ENCODE results near the gene TMEM273.

DNA sequence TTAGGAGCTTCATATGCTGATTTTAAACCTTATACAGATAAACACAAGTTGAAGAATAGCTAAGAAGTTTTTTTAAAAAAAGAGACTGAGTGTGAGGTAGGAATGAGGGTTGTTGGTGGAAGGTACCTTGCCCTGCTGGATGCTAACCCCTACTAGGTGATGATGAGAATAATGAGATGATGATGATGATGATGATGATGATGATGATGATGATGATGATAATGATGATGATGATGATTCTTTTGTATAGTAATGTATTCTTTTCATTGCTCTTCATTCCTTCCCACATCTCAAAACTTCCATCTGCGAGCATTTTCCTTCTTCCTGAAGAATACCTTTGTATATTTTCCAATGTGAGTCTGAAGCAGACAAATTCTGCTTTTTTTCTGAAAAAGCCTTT, 14.1 kb upstream of the TMEM273 start:
- TF ChIP-seq, protein P1, sequence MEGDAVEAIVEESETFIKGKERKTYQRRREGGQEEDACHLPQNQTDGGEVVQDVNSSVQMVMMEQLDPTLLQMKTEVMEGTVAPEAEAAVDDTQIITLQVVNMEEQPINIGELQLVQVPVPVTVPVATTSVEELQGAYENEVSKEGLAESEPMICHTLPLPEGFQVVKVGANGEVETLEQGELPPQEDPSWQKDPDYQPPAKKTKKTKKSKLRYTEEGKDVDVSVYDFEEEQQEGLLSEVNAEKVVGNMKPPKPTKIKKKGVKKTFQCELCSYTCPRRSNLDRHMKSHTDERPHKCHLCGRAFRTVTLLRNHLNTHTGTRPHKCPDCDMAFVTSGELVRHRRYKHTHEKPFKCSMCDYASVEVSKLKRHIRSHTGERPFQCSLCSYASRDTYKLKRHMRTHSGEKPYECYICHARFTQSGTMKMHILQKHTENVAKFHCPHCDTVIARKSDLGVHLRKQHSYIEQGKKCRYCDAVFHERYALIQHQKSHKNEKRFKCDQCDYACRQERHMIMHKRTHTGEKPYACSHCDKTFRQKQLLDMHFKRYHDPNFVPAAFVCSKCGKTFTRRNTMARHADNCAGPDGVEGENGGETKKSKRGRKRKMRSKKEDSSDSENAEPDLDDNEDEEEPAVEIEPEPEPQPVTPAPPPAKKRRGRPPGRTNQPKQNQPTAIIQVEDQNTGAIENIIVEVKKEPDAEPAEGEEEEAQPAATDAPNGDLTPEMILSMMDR (IDR thresholded peaks at IDR 0.05): no peak
- TF ChIP-seq, protein P2, sequence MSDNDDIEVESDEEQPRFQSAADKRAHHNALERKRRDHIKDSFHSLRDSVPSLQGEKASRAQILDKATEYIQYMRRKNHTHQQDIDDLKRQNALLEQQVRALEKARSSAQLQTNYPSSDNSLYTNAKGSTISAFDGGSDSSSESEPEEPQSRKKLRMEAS (CRISPR knock-in tag; IDR thresholded peaks at IDR 0.05): no peak
- TF ChIP-seq ELF4 (CRISPR knock-in tag; IDR thresholded peaks at IDR 0.05; ENCODE audit: low read depth): no peak
- no peak for TF ChIP-seq ZNF121 (CRISPR knock-in tag; IDR thresholded peaks at IDR 0.05)
- TF ChIP-seq, protein P3, sequence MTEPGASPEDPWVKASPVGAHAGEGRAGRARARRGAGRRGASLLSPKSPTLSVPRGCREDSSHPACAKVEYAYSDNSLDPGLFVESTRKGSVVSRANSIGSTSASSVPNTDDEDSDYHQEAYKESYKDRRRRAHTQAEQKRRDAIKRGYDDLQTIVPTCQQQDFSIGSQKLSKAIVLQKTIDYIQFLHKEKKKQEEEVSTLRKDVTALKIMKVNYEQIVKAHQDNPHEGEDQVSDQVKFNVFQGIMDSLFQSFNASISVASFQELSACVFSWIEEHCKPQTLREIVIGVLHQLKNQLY (CRISPR knock-in tag; IDR thresholded peaks at IDR 0.05): no peak
- TF ChIP-seq ZNF423 (CRISPR knock-in tag; IDR thresholded peaks at IDR 0.05): no peak
- TF ChIP-seq, protein P4, sequence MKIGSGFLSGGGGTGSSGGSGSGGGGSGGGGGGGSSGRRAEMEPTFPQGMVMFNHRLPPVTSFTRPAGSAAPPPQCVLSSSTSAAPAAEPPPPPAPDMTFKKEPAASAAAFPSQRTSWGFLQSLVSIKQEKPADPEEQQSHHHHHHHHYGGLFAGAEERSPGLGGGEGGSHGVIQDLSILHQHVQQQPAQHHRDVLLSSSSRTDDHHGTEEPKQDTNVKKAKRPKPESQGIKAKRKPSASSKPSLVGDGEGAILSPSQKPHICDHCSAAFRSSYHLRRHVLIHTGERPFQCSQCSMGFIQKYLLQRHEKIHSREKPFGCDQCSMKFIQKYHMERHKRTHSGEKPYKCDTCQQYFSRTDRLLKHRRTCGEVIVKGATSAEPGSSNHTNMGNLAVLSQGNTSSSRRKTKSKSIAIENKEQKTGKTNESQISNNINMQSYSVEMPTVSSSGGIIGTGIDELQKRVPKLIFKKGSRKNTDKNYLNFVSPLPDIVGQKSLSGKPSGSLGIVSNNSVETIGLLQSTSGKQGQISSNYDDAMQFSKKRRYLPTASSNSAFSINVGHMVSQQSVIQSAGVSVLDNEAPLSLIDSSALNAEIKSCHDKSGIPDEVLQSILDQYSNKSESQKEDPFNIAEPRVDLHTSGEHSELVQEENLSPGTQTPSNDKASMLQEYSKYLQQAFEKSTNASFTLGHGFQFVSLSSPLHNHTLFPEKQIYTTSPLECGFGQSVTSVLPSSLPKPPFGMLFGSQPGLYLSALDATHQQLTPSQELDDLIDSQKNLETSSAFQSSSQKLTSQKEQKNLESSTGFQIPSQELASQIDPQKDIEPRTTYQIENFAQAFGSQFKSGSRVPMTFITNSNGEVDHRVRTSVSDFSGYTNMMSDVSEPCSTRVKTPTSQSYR (CRISPR knock-in tag; IDR thresholded peaks at IDR 0.05): no peak
- no peak for TF ChIP-seq NR2C2 (CRISPR knock-in tag; IDR thresholded peaks at IDR 0.05)
- no peak for TF ChIP-seq TP53 (CRISPR knock-in tag; IDR thresholded peaks at IDR 0.05)
- TF ChIP-seq ZBTB21 (CRISPR knock-in tag; IDR thresholded peaks at IDR 0.05; ENCODE audit: borderline replicate concordance): no peak
